Measurements from ENCODE around the gene ISLR2. TPM values are rescaled to one million over a fixed set of nuclear protein-coding genes. Genes with fewer than 3 reads are reported as not detected.

ISLR2 gene
- total RNA-seq, 2 donors from 2014 or later = 1.9 to 4.3 TPM

- DNase-seq (ENCODE audit: low spot score) = no peak
- Histone ChIP-seq H3K9me3 (no peaks in the 10 kb centered on the region), H3K4me3 (no peak overlapping the region), H3K27me3 (replicated peaks; ENCODE audit: insufficient read depth) (no peaks in the 10 kb centered on the region), H3K4me1 (replicated peaks) (no peaks in the 10 kb centered on the region), H3K36me3 (no peaks in the 10 kb centered on the region), H3K27ac (no peak overlapping the region)
- 81% methylated on average over 12 of the region's 12 CpGs for WGBS
- TF ChIP-seq POLR2AphosphoS5 (IDR thresholded peaks at IDR 0.05) (no peak), POLR2A (IDR thresholded peaks at IDR 0.05) (no peak)
- TF ChIP-seq, protein P1, sequence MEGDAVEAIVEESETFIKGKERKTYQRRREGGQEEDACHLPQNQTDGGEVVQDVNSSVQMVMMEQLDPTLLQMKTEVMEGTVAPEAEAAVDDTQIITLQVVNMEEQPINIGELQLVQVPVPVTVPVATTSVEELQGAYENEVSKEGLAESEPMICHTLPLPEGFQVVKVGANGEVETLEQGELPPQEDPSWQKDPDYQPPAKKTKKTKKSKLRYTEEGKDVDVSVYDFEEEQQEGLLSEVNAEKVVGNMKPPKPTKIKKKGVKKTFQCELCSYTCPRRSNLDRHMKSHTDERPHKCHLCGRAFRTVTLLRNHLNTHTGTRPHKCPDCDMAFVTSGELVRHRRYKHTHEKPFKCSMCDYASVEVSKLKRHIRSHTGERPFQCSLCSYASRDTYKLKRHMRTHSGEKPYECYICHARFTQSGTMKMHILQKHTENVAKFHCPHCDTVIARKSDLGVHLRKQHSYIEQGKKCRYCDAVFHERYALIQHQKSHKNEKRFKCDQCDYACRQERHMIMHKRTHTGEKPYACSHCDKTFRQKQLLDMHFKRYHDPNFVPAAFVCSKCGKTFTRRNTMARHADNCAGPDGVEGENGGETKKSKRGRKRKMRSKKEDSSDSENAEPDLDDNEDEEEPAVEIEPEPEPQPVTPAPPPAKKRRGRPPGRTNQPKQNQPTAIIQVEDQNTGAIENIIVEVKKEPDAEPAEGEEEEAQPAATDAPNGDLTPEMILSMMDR (IDR thresholded peaks at IDR 0.05) = no peak
- intact Hi-C loops (cut with DNase I) = no loop called here
These were observed 54.3 kb downstream of the ISLR2 start for GRCh38 chr15:74184582-74185091.

DNA sequence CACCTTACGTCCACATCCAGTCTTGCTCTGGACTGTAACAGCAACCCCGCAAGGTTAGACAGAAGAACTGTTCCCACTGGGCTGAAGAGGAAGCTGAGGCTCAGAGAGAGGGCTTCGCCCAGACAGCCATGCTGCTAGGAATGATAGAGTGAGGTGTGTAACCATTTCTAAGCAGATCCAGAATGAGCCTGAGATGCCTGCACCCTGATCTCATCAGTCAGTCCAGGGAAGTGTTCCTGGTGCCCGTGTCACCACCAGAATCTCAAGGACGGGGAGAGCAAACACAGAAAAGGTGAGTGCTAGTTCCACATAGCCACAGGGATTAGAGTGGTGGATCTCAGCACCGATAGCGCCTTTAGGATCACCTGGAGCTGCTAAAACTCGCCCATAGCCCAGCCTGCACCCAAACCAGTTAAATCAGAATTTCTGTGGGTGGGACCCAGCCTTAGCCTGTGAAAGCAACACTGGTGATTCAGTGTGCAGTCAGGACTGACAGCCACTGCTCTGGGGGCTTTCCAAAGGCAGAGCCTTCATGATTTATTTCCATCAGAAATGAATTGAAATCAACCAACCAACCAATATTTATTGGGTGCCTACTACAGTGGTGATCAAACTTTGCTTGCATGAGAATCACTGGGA is 55.4 kb downstream of the ISLR2 start:
- H3K4me3 ChIP-seq = no peak overlapping the region
- no peak for TF ChIP-seq POLR2A (IDR thresholded peaks at IDR 0.05)
- TF ChIP-seq POLR2AphosphoS5 (IDR thresholded peaks at IDR 0.05) = no peak
- TF ChIP-seq, protein P1 (IDR thresholded peaks at IDR 0.05) = no peak
- no peaks in the 10 kb centered on the region for H3K27me3 ChIP-seq (replicated peaks; ENCODE audit: insufficient read depth)
- no peaks in the 10 kb centered on the region for H3K9me3 ChIP-seq
- intact Hi-C loops (cut with DNase I) = no loop called here
- DNase-seq (ENCODE audit: low spot score) = no peak
- H3K36me3 ChIP-seq = no peaks in the 10 kb centered on the region
- no peak overlapping the region for H3K27ac ChIP-seq
- no peaks in the 10 kb centered on the region for H3K4me1 ChIP-seq (replicated peaks)
- WGBS = 55% methylated on average over 8 of the region's 8 CpGs

Small RNA genes lying within 50 kb of the gene (small RNA-seq; reads per million reads assigned to genes)
- gene RF00017 = 0 reads per million in 2 donors

Other genes starting within 250 kb of the ISLR2 start
- gene LOXL1, start 204.1 kb upstream of the ISLR2 start, total RNA-seq = 10 to 100 TPM; 20.5 to 22.5 TPM
- 10 to 100 TPM; 15.6 to 26.8 TPM for gene STOML1, start 138.3 kb upstream of the ISLR2 start, total RNA-seq
- 100 to 1,000 TPM in 1 of 2 donors, 10 to 100 TPM in 1; 67.5 to 122 TPM for gene PML, start 135.9 kb upstream of the ISLR2 start, total RNA-seq
- 1 to 10 TPM in 1 of 2 donors, not detected in 1; 4.4 TPM for gene GOLGA6A, start 48.0 kb upstream of the ISLR2 start, total RNA-seq
- 10 to 100 TPM; 36.5 to 70.7 TPM for gene ISLR, start 43.1 kb downstream of the ISLR2 start, total RNA-seq
- gene STRA6, start 72.2 kb downstream of the ISLR2 start, total RNA-seq = 1 to 10 TPM in 1 of 2 donors, under 1 TPM in 1; 0.77 to 1.8 TPM
- 1 to 10 TPM in 1 of 2 donors, not detected in 1; 1.5 TPM for gene CCDC33, start 105.7 kb downstream of the ISLR2 start, total RNA-seq
- 10 to 100 TPM in 1 of 2 donors, under 1 TPM in 1; 0.87 to 45.9 TPM for gene CYP11A1, start 237.1 kb downstream of the ISLR2 start, total RNA-seq